Activated CD4-positive, alpha-beta T cell treated with anti-CD3 and anti-CD28 coated beads, Interleukin-2, amount 50 U/mL, for 48 hours (primary cell): ENCODE measurements around the gene FXYD5.

Experiments used
- DNase-seq, 2 experiments: peaks; one replicate each; pipeline ENCODE4 v3.0.0-alpha.2; 2020

The FXYD5 gene

DNA sequence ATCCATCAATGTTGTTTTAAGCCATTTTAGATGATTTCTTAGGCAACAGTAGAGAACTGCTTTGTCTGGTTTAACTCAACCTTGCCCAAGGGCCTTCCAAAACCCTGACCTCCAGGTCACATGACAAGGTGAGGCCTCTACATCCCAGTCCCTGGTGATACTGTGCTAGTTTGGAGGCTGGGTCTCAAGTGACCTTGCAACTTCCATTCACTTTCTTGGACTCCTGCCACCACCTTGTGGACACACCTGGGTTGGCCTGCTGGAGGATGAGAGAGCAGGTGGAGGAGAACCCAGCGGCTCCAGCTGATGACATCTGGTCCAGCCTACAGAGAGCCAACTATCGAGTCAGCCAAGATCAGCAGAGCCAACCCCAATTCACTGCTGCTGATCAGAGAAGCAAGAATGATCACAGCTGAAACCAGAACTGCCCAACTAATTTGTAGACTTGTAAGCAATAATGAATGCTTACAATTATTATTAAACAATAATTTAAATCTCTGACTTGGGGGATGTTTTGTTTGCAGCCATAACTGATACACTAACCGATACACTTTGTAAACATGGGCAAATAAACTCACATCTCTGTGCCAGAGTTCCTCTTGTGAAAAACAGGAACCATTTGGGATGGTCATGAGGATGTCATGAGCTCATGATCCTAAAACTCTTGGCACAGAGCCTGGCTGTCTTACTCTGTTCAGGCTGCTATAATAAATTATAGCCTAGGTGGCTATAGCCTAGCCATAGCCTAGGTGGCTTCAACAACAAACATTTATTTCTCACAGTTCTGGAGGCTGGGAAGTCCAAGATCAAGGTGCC lies 62.5 kb downstream of the FXYD5 start:
- peak; percentile 35 to 55 for DNase-seq

DNA sequence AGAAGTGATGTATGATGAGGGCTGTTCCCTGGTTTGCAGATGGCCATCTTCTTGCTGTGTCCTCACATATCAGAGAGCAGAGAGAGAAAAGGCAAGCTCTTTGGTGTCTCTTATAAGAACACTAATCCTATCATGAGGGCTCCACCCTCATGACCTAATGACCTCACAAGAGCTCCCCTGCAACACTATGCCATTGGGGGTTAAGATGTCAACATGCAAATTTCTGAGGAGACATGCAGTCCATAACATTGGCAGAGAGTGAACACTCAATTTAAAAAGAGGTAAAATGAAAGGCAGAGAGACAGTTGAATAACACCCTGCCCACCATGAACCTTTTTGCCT lies 63.1 kb downstream of the FXYD5 start:
- no peak for DNase-seq

DNA sequence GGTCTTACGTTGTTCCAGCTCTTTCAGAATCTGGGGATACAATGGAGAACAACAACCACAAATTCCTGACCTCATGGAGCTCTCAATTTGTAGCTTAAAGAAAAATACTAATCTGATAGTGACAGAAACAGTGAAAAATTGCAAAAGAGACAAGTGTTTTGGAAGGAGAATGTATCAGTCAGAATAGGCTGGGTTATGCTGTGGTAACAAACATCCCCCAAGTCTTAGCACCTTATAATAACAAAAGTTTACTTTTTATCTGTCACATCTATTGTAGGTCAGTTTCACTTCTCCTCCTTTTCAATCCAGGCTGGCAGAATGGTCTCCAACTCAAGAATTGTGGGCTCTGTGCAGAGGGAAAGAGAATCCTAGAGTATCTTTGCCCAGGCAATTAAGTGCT lies 64.5 kb downstream of the FXYD5 start:
- no peak for DNase-seq
